Measurements from ENCODE around the gene RPS8. TPM values are rescaled to one million over a fixed set of nuclear protein-coding genes. Genes with fewer than 3 reads are reported as not detected.

RPS8 gene
- total RNA-seq, 1 donor from 2014 or later = 2,191 TPM

DNA sequence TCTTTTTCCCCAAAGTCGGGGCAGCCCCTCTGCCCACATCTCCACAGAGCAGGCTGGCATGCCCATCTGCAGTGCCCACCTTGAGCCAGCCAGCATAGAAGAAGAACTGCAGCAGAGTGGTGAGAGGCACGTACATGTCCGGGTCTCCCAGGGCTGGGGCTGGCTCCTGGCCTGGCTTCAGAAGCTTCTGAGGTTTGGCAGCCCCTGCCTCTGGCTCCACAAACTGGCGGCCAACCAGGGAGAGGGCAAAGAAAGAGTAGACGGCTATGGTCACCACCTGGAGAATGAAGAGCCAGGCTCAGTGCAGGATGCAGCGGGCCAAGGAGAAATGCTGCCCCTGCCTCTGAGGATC is 9.7 kb downstream of the RPS8 start:
- Mint-ChIP-seq H3K36me3 (peaks cover 11% of the 10 kb centered on the region), H3K27me3 (ENCODE audit: low read depth) (no peaks in the 10 kb centered on the region), H3K27ac (no peak overlapping the region), H3K4me1 (peaks cover 23% of the 10 kb centered on the region), H3K9me3 (no peaks in the 10 kb centered on the region), H3K4me3 (peak overlapping the region; percentile 59)
- no peak for TF ChIP-seq CTCF (IDR thresholded peaks at IDR 0.05; ENCODE audit: unreplicated experiment)
- DNase-seq (ENCODE audit: low spot score in 2 of 2, unreplicated experiment in 2 of 2) = no peak

DNA sequence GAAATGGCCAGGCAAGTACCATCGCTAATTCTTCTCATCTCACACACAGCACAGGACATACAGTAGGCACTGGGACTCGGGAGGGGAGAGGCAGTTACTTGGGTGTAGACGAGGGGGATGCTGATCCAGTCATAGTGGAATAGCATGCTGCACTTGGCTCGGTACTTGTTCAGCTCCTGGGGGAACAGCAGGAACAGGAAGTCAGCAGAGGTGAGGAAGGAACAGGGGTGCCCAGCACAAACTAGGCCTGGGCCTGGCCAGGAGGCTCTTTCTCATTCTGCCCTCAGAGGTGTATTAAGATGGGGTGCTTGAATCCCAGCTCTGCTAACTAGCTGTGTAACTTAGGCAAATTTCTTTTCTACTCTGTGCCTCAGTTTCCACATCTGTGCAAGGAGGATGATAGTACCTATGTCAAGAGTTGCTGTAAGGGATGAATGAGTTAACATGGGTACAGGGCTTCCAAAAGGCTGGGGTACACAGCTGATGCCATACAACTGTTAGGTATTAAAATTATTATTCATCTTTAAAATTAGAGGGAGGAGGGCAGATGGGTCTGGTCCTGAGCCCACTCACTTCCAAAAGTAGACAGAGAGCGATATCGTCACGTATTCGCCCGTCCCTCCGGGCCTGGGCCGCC is 10.3 kb downstream of the RPS8 start:
- H3K9me3 Mint-ChIP-seq = no peaks in the 10 kb centered on the region
- no peak for DNase-seq (ENCODE audit: low spot score in 2 of 2, unreplicated experiment in 2 of 2)

DNA sequence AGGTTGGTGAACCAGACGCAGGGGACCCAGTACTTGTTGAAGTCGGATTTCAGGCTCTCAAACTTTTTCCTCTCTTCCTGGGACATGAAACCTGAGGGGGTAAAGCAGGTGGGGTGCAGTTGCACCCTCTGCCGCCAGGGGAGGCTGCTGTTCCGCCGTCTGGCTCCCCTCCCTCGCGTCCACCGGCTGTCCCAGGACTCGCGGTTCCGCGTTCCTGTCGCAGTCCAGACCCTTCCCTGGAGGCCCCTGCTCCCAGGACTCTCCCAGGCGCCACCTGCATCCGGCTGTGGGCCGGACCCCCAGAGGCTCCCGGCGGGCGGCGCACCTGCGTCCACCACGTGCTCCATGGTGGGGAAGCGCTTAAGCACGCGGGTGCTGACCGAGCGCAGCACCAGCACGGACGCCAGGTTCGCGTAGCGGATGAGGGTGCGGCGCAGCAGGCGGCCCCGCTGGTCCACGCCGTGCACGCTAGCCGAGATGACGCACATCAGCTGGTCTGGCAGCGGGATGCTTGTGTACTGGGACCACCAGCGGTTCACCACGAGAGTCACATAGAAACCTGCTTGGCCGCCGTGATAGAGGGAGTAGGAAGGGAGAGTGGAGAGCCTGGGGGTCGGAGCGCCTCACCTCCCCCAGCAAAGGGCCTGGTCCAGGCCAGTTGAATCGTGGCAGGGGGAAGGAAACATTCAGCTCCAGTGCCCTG is 10.9 kb downstream of the RPS8 start:
- Mint-ChIP-seq H3K9me3 (no peaks in the 10 kb centered on the region), H3K27ac (peak overlapping the region; percentile 92), H3K4me1 (peaks cover 23% of the 10 kb centered on the region), H3K4me3 (peak overlapping the region; percentile 59), H3K36me3 (peaks cover 3% of the 10 kb centered on the region), H3K27me3 (ENCODE audit: low read depth) (no peaks in the 10 kb centered on the region)
- peak; percentile 100 for TF ChIP-seq CTCF (IDR thresholded peaks at IDR 0.05; ENCODE audit: unreplicated experiment)
- peak; percentile 64 to 87 for DNase-seq (ENCODE audit: low spot score in 2 of 2, unreplicated experiment in 2 of 2)

More for the DNA sequence above, 10.3 kb downstream of the RPS8 start:
- peaks cover 23% of the 10 kb centered on the region for H3K4me1 Mint-ChIP-seq
- H3K27me3 Mint-ChIP-seq (ENCODE audit: low read depth) = no peaks in the 10 kb centered on the region
- peak overlapping the region; percentile 59 for H3K4me3 Mint-ChIP-seq
- TF ChIP-seq CTCF (IDR thresholded peaks at IDR 0.05; ENCODE audit: unreplicated experiment) = no peak
- peaks cover 5% of the 10 kb centered on the region for H3K36me3 Mint-ChIP-seq
- no peak overlapping the region for H3K27ac Mint-ChIP-seq

- Mint-ChIP-seq H3K27me3 (ENCODE audit: low read depth) (no peaks in the 10 kb centered on the region), H3K4me1 (peaks cover 25% of the 10 kb centered on the region), H3K36me3 (no peaks in the 10 kb centered on the region), H3K9me3 (no peaks in the 10 kb centered on the region), H3K27ac (peak overlapping the region; percentile 92), H3K4me3 (no peak overlapping the region)
- TF ChIP-seq CTCF (IDR thresholded peaks at IDR 0.05; ENCODE audit: unreplicated experiment) = no peak
- DNase-seq (ENCODE audit: low spot score in 2 of 2, unreplicated experiment in 2 of 2) = no peak
Measured at GRCh38 chr1:44786841-44787426, 11.6 kb downstream of the RPS8 start.

GRCh38 chr1:44787506-44787905 is 12.2 kb downstream of the RPS8 start:
- TF ChIP-seq CTCF (IDR thresholded peaks at IDR 0.05; ENCODE audit: unreplicated experiment) = no peak
- Mint-ChIP-seq H3K9me3 (no peaks in the 10 kb centered on the region), H3K4me3 (no peak overlapping the region), H3K27ac (no peak overlapping the region), H3K27me3 (ENCODE audit: low read depth) (no peaks in the 10 kb centered on the region), H3K36me3 (no peaks in the 10 kb centered on the region), H3K4me1 (peaks cover 25% of the 10 kb centered on the region)
- DNase-seq (ENCODE audit: low spot score in 2 of 2, unreplicated experiment in 2 of 2) = no peak

Measured in mesothelial cell of epicardium (in vitro differentiated cells).